H9 (cell line): Measurements from ENCODE around the gene RARG. TPM values are rescaled to one million over a fixed set of nuclear protein-coding genes. Genes with fewer than 3 reads are reported as not detected.

Experiments used
- DNase-seq: peaks from one replicate; pipeline ENCODE4 v3.0.0-alpha.2; 2017
- H2AFZ ChIP-seq: one replicate; pipeline ENCODE4 v1.6.1; 2013; ENCODE audit warnings: mild to moderate bottlenecking, low read length, control low read depth, moderate library complexity
- H2AK5ac ChIP-seq: 2 replicates; pipeline ENCODE4 v1.6.1; 2013; ENCODE audit warnings: low read length, control low read depth, mixed read lengths; ENCODE audit not compliant: insufficient read length
- H2BK120ac ChIP-seq: one replicate; pipeline ENCODE4 v1.6.1; 2013; ENCODE audit warnings: low read depth, mild to moderate bottlenecking, low read length, control low read depth, inconsistent platforms; ENCODE audit not compliant: poor library complexity, severe bottlenecking
- H2BK12ac ChIP-seq: 2 replicates; pipeline ENCODE4 v1.6.1; 2013; ENCODE audit warnings: low read length, control low read depth, mixed read lengths, low read depth; ENCODE audit not compliant: insufficient read length
- H2BK15ac ChIP-seq: 2 replicates; pipeline ENCODE4 v1.6.1; 2013; ENCODE audit warnings: low read depth, low read length, control low read depth
- H2BK20ac ChIP-seq: one replicate; pipeline ENCODE4 v1.6.1; 2013; ENCODE audit warnings: low read depth, mild to moderate bottlenecking, low read length, control low read depth, inconsistent platforms; ENCODE audit not compliant: poor library complexity, severe bottlenecking
- H2BK5ac ChIP-seq: 2 replicates; pipeline ENCODE4 v1.6.1; 2013; ENCODE audit warnings: low read length, control low read depth, mixed read lengths; ENCODE audit not compliant: insufficient read length
- H3K14ac ChIP-seq: 2 replicates; pipeline ENCODE4 v1.6.1; 2013; ENCODE audit warnings: low read length, control low read depth; ENCODE audit not compliant: insufficient read depth
- H3K18ac ChIP-seq: 2 replicates; pipeline ENCODE4 v1.6.1; 2013; ENCODE audit warnings: low read depth, mild to moderate bottlenecking, mixed read lengths, low read length, control low read depth; ENCODE audit not compliant: insufficient read length
- H3K23ac ChIP-seq: 2 replicates; pipeline ENCODE4 v1.6.1; 2013; ENCODE audit warnings: low read length, control low read depth, mixed read lengths, low read depth; ENCODE audit not compliant: insufficient read length
- H3K23me2 ChIP-seq: 2 replicates; pipeline ENCODE4 v1.6.1; 2013; ENCODE audit warnings: low read depth, mild to moderate bottlenecking, mixed read lengths, low read length, control low read depth; ENCODE audit not compliant: insufficient read length, poor library complexity, severe bottlenecking
- H3K27ac ChIP-seq: 2 replicates; pipeline ENCODE4 v1.5.1; 2013; ENCODE audit warnings: low read length, control low read depth, mixed read lengths, low read depth; ENCODE audit not compliant: insufficient read length
- H3K27me3 ChIP-seq: 2 replicates; pipeline ENCODE4 v1.6.1; 2013; ENCODE audit warnings: low read length, control low read depth, inconsistent platforms; ENCODE audit not compliant: insufficient read depth
- H3K4ac ChIP-seq: 2 replicates; pipeline ENCODE4 v1.6.1; 2013; ENCODE audit warnings: low read depth, mild to moderate bottlenecking, control low read depth, inconsistent platforms, low read length, moderate library complexity
- H3K4me1 ChIP-seq: 2 replicates; pipeline ENCODE4 v1.6.1; 2013; ENCODE audit warnings: low read length, control low read depth, inconsistent platforms; ENCODE audit not compliant: insufficient read depth
- H3K4me2 ChIP-seq: 2 replicates; pipeline ENCODE4 v1.6.1; 2013; ENCODE audit warnings: low read length, control low read depth, mixed read lengths; ENCODE audit not compliant: insufficient read length, insufficient read depth
- H3K56ac ChIP-seq: 2 replicates; pipeline ENCODE4 v1.6.1; 2013; ENCODE audit warnings: low read depth, mild to moderate bottlenecking, mixed read lengths, low read length, control low read depth; ENCODE audit not compliant: insufficient read length
- H3K79me1 ChIP-seq: 2 replicates; pipeline ENCODE4 v1.6.1; 2013; ENCODE audit warnings: low read depth, mild to moderate bottlenecking, moderate library complexity, low read length, control low read depth, inconsistent platforms; ENCODE audit not compliant: insufficient read depth, poor library complexity, severe bottlenecking
- H3K79me2 ChIP-seq: 2 replicates; pipeline ENCODE4 v1.6.1; 2013; ENCODE audit warnings: low read length, control low read depth, inconsistent platforms; ENCODE audit not compliant: insufficient read depth
- H3K9ac ChIP-seq: 2 replicates; pipeline ENCODE4 v1.6.1; 2013; ENCODE audit warnings: low read length, control low read depth, mixed read lengths; ENCODE audit not compliant: insufficient read length; ENCODE audit errors: extremely low read depth
- H3K9me3 ChIP-seq: one replicate; pipeline ENCODE4 v1.6.1; 2013; ENCODE audit warnings: low read depth, low read length, inconsistent platforms; ENCODE audit not compliant: control insufficient read depth
- H3T11ph ChIP-seq: one replicate; pipeline ENCODE4 v1.6.1; 2013; ENCODE audit warnings: mild to moderate bottlenecking, low read length, control low read depth, inconsistent platforms
- H4K20me1 ChIP-seq: one replicate; pipeline ENCODE4 v1.6.1; 2013; ENCODE audit not compliant: control insufficient read depth, insufficient read length, insufficient read depth
- H4K5ac ChIP-seq: 2 replicates; pipeline ENCODE4 v1.6.1; 2013; ENCODE audit warnings: low read depth, mild to moderate bottlenecking, mixed read lengths, low read length, control low read depth; ENCODE audit not compliant: insufficient read length
- H4K8ac ChIP-seq: replicated peaks from 2 replicates; pipeline ENCODE4 v1.6.1; 2013; ENCODE audit warnings: low read length, control low read depth, mixed read lengths, low read depth; ENCODE audit not compliant: insufficient read length
- H4K91ac ChIP-seq: 2 replicates; pipeline ENCODE4 v1.6.1; 2013; ENCODE audit warnings: low read depth, mild to moderate bottlenecking, moderate library complexity, mixed read lengths, low read length, control low read depth; ENCODE audit not compliant: insufficient read length
- H3K27ac Mint-ChIP-seq, 3 experiments: 2 replicates in 2 of 3; 3 replicates in 1 of 3; pipeline ENCODE4 v1.8.0; 2020 to 2021; ENCODE audit warnings: mixed read lengths in 3 of 3, mild to moderate bottlenecking in 1 of 3, moderate library complexity in 1 of 3
- H3K27me3 Mint-ChIP-seq: 2 replicates; pipeline ENCODE4 v1.8.0; 2021; ENCODE audit warnings: low read depth, mild to moderate bottlenecking, moderate library complexity, mixed read lengths
- H3K36me3 Mint-ChIP-seq, 3 experiments: 2 replicates in 2 of 3; 3 replicates in 1 of 3; pipeline ENCODE4 v1.8.0; 2020 to 2021; ENCODE audit warnings: low read depth in 3 of 3, mixed read lengths in 3 of 3; ENCODE audit not compliant: insufficient read depth in 1 of 3
- H3K4me1 Mint-ChIP-seq, 2 experiments: 2 replicates each; pipeline ENCODE4 v1.8.0; 2020; ENCODE audit warnings: mixed read lengths in 2 of 2
- H3K4me3 Mint-ChIP-seq, 2 experiments: 2 replicates in 1 of 2; 3 replicates in 1 of 2; pipeline ENCODE4 v1.8.0; 2020 to 2021; ENCODE audit warnings: mild to moderate bottlenecking in 2 of 2, mixed read lengths in 2 of 2, moderate library complexity in 1 of 2
- H3K9me3 Mint-ChIP-seq, 2 experiments: 2 replicates in 1 of 2; 3 replicates in 1 of 2; pipeline ENCODE4 v1.8.0; 2020; ENCODE audit warnings: mild to moderate bottlenecking in 2 of 2, mixed read lengths in 2 of 2, moderate library complexity in 1 of 2
- CTCF ChIP-seq: fragments of 200-600 bp; sonication (generic); conservative IDR thresholded peaks from 3 replicates; pipeline ENCODE4 v1.8.0; 2021; ENCODE audit warnings: antibody characterized with exemption, mild to moderate bottlenecking
- WGBS: extraction: QIAGEN DNeasy Blood & Tissue Kit; methylation state at CpG from one replicate; pipeline ENCODE4 v1.1.7; 2013; ENCODE audit warnings: missing lambda C conversion rate, low lambda C conversion rate, mixed read lengths; ENCODE audit not compliant: insufficient read length; ENCODE audit errors: extremely low coverage; 5-methylcytosine and 5-hydroxymethylcytosine counted together
- total RNA-seq: library from RNA; stranded (reverse); gene quantifications from 2 replicates; pipeline ENCODE4 v1.2.1, GENCODE V29; 2021

RARG gene
- total RNA-seq, 1 experiment from 2014 or later: 43.7 TPM

- no peak overlapping the region for H3T11ph ChIP-seq
- no peak overlapping the region for H2BK120ac ChIP-seq
- Mint-ChIP-seq H3K9me3 (no peaks in the 10 kb centered on the region), H3K36me3 (peaks cover 50 to 74% (median 73%) of the 10 kb centered on the region in 3 experiments; a peak in 6 of 7 replicates), H3K27me3 (no peaks in the 10 kb centered on the region), H3K4me3 (no peak overlapping the region), H3K4me1 (peaks cover 10 to 13% of the 10 kb centered on the region in 2 experiments; a peak in 3 of 4 replicates), H3K27ac (peak overlapping the region in 1 of 3 experiments; percentile 8; a peak in 1 of 7 replicates)
- no peaks in the 10 kb centered on the region for H3K9me3 ChIP-seq
- H2AK5ac ChIP-seq: no peak overlapping the region
- no peak overlapping the region for H3K4ac ChIP-seq
- TF ChIP-seq CTCF: no peak
- H3K56ac ChIP-seq: no peak overlapping the region
- no peak overlapping the region for H2BK12ac ChIP-seq
- peaks cover 8% of the 10 kb centered on the region for H3K79me1 ChIP-seq
- no peaks in the 10 kb centered on the region for H3K27me3 ChIP-seq
- H3K9ac ChIP-seq: no peak overlapping the region
- H4K5ac ChIP-seq: no peak overlapping the region
- H3K23me2 ChIP-seq: no peaks in the 10 kb centered on the region
- no peak overlapping the region for H2BK15ac ChIP-seq
- peaks cover 3% of the 10 kb centered on the region; the same call in 1 of the 2 replicates for H3K79me2 ChIP-seq
- DNase-seq: no peak
- WGBS: no CpG with 5 or more reads among the region's 5 CpGs
- H3K4me1 ChIP-seq: no peaks in the 10 kb centered on the region; the same call in 1 of the 2 replicates
- H3K4me2 ChIP-seq: no peak overlapping the region
- no peak overlapping the region for H4K8ac ChIP-seq
- H3K18ac ChIP-seq: no peak overlapping the region
- no peak overlapping the region for H2AFZ ChIP-seq
- H4K20me1 ChIP-seq: no peaks in the 10 kb centered on the region
- H3K23ac ChIP-seq: no peak overlapping the region
- H3K27ac ChIP-seq: no peak overlapping the region
- no peak overlapping the region for H4K91ac ChIP-seq
- H2BK20ac ChIP-seq: no peak overlapping the region
- H2BK5ac ChIP-seq: no peak overlapping the region
- no peak overlapping the region for H3K14ac ChIP-seq
These were observed 42.4 kb upstream of the RARG start for GRCh38 chr12:53274445-53274844.
